Mesenchymal stem cell (in vitro differentiated cells and primary cell): Measurements from ENCODE around the gene TTC21A.

Experiments
- DNase-seq: peaks from one replicate; pipeline ENCODE4 v3.0.0-alpha.2; 2013
- H2AFZ ChIP-seq: one replicate; pipeline ENCODE4 v1.6.1; 2013; ENCODE audit warnings: low read depth, mild to moderate bottlenecking, control low read depth, inconsistent platforms, low read length, moderate library complexity
- H2AK5ac ChIP-seq: 2 replicates; pipeline ENCODE4 v1.6.1; 2013; ENCODE audit warnings: low read length, moderate library complexity, mild to moderate bottlenecking, inconsistent platforms; ENCODE audit not compliant: severe bottlenecking
- H2BK120ac ChIP-seq: one replicate; pipeline ENCODE4 v1.6.1; 2013; ENCODE audit warnings: low read depth, mild to moderate bottlenecking, inconsistent platforms, low read length, moderate library complexity
- H2BK12ac ChIP-seq, 2 experiments: one replicate each; pipeline ENCODE4 v1.6.1; 2013; ENCODE audit warnings: inconsistent platforms in 2 of 2, low read length in 2 of 2, mild to moderate bottlenecking in 2 of 2, moderate library complexity in 2 of 2, control low read depth in 1 of 2
- H2BK15ac ChIP-seq: one replicate; pipeline ENCODE4 v1.6.1; 2013; ENCODE audit warnings: mild to moderate bottlenecking, low read depth, inconsistent platforms; ENCODE audit not compliant: poor library complexity, severe bottlenecking
- H2BK5ac ChIP-seq: 2 replicates; pipeline ENCODE4 v1.6.1; 2013; ENCODE audit warnings: low read depth, mild to moderate bottlenecking, low read length, control low read depth, inconsistent platforms; ENCODE audit not compliant: poor library complexity, severe bottlenecking
- H3K14ac ChIP-seq, 2 experiments: one replicate each; pipeline ENCODE4 v1.6.1; 2013; ENCODE audit warnings: inconsistent platforms in 2 of 2, low read length in 2 of 2, control low read depth in 1 of 2, mild to moderate bottlenecking in 1 of 2, moderate library complexity in 1 of 2
- H3K18ac ChIP-seq, 2 experiments: one replicate each; pipeline ENCODE4 v1.6.1; 2013; ENCODE audit warnings: inconsistent platforms in 2 of 2, low read length in 2 of 2, control low read depth in 1 of 2, low read depth in 1 of 2, mild to moderate bottlenecking in 1 of 2
- H3K23ac ChIP-seq, 2 experiments: one replicate each; pipeline ENCODE4 v1.6.1; 2013; ENCODE audit warnings: inconsistent platforms in 2 of 2, low read length in 2 of 2, mild to moderate bottlenecking in 2 of 2, moderate library complexity in 2 of 2, control low read depth in 1 of 2
- H3K27ac ChIP-seq: 2 replicates; pipeline ENCODE4 v1.5.1; 2013; ENCODE audit warnings: mild to moderate bottlenecking, moderate library complexity, low read length, control low read depth, inconsistent platforms; ENCODE audit not compliant: poor library complexity, severe bottlenecking
- H3K27me3 ChIP-seq, 2 experiments: 2 replicates each; pipeline versions ENCODE4 v1.6.1 to v1.7.0; 2013; ENCODE audit warnings: low read length in 2 of 2, mild to moderate bottlenecking in 2 of 2, moderate library complexity in 2 of 2, control low read depth in 1 of 2, inconsistent platforms in 1 of 2; ENCODE audit not compliant: control insufficient read depth in 1 of 2, insufficient read depth in 1 of 2
- H3K36me3 ChIP-seq, 2 experiments: 2 replicates each; pipeline versions ENCODE4 v1.6.1 to v1.7.0; 2013; ENCODE audit warnings: low read length in 2 of 2, control low read depth in 1 of 2, inconsistent platforms in 1 of 2, low read depth in 1 of 2, mild to moderate bottlenecking in 1 of 2; ENCODE audit not compliant: insufficient read depth in 2 of 2, control insufficient read depth in 1 of 2
- H3K4ac ChIP-seq, 2 experiments: one replicate each; pipeline ENCODE4 v1.6.1; 2013; ENCODE audit warnings: inconsistent platforms in 2 of 2, low read length in 2 of 2, mild to moderate bottlenecking in 2 of 2, moderate library complexity in 2 of 2, control low read depth in 1 of 2, low read depth in 1 of 2
- H3K4me1 ChIP-seq: 2 replicates; pipeline ENCODE4 v1.6.1; 2013; ENCODE audit warnings: low read depth, low read length, control low read depth; ENCODE audit not compliant: control insufficient read depth, insufficient read depth
- H3K4me2 ChIP-seq: 2 replicates; pipeline ENCODE4 v1.6.1; 2013; ENCODE audit warnings: low read length, mild to moderate bottlenecking, inconsistent platforms; ENCODE audit not compliant: poor library complexity, severe bottlenecking
- H3K4me3 ChIP-seq, 2 experiments: 2 replicates each; pipeline versions ENCODE4 v1.5.1 to v1.7.0; 2013; ENCODE audit warnings: low read length in 2 of 2, mild to moderate bottlenecking in 2 of 2, control low read depth in 1 of 2, low read depth in 1 of 2; ENCODE audit not compliant: insufficient read depth in 1 of 2
- H3K79me1 ChIP-seq: replicated peaks from 2 replicates; pipeline ENCODE4 v1.6.1; 2013; ENCODE audit warnings: mild to moderate bottlenecking, control low read depth, low read length, inconsistent platforms; ENCODE audit not compliant: poor library complexity, severe bottlenecking
- H3K9ac ChIP-seq: 2 replicates; pipeline ENCODE4 v1.7.0; 2013; ENCODE audit warnings: mild to moderate bottlenecking, low read length, moderate library complexity
- H3K9me3 ChIP-seq: 2 replicates; pipeline ENCODE4 v1.7.0; 2013; ENCODE audit warnings: mild to moderate bottlenecking, low read length; ENCODE audit not compliant: control insufficient read depth
- H4K8ac ChIP-seq: one replicate; pipeline ENCODE4 v1.6.1; 2013; ENCODE audit warnings: inconsistent platforms, mild to moderate bottlenecking, low read length, moderate library complexity
- H4K91ac ChIP-seq: one replicate; pipeline ENCODE4 v1.6.1; 2013; ENCODE audit warnings: mild to moderate bottlenecking, low read length, inconsistent platforms
- WGBS: methylation state at CpG from one replicate; pipeline ENCODE4 v1.1.7; 2013; ENCODE audit warnings: mixed read lengths; 5-methylcytosine and 5-hydroxymethylcytosine counted together

The TTC21A gene

DNA sequence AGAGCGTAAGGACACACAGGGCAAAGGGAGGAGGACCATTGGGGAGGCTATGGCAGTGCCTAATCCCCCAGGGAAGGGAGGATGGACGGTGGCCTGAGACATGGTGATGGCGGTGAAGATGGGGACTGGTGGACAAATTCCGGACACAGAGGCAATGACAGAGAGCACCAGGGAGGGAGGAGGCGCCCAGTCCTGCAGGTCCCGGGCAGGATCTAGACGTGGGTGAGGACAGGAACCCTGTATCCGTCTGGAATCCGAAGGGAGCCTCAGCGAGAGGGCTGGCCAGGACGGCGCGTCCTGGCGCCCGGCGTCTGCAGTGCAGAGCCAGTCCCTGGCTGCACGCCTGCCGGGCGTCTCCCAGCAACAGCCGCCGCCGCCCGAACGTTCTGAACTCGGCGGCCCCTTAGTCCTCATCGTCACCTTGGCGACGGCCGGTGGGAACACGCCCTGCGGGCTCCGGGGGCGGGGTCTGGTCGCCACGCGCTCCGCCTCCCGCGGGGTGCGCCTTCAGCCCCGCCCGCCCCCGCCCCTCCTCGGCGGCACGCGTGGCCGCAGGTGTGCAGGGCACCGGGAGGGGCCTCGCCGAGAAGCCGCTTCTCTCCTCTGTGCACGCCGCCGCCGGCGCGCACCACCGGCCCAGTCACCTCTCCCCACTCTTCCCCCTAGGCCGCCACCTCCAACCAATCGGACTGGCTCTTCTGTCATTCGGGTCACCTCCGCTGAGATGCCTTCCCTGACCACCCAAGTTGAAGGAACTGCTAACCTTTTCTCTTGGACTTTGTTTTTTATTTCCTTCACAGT, 73.3 kb downstream of the TTC21A start:
- Histone ChIP-seq H3K9ac (peak overlapping the region; percentile 77), H2AFZ (no peak overlapping the region), H2BK120ac (no peak overlapping the region), H3K36me3 (no peaks in the 10 kb centered on the region), H3K23ac (no peak overlapping the region), H3K27ac (no peak overlapping the region), H3K9me3 (no peaks in the 10 kb centered on the region), H3K4me3 (peak overlapping the region; percentile 50 to 74), H3K4ac (peak overlapping the region in 1 of 2 experiments; percentile 44), H3K4me2 (peak overlapping the region; percentile 88), H3K4me1 (peaks cover 14% of the 10 kb centered on the region), H2BK15ac (peak overlapping the region; percentile 80), H3K14ac (no peak overlapping the region), H3K27me3 (no peaks in the 10 kb centered on the region), H4K91ac (peak overlapping the region; percentile 91), H2BK12ac (peak overlapping the region; percentile 80 to 85), H2AK5ac (no peak overlapping the region), H3K79me1 (no peaks in the 10 kb centered on the region), H3K18ac (peak overlapping the region; percentile 26 to 61), H4K8ac (peak overlapping the region; percentile 82), H2BK5ac (no peak overlapping the region)
- 3% methylated on average over 60 of the region's 64 CpGs for WGBS
- peak; percentile 92 for DNase-seq

DNA sequence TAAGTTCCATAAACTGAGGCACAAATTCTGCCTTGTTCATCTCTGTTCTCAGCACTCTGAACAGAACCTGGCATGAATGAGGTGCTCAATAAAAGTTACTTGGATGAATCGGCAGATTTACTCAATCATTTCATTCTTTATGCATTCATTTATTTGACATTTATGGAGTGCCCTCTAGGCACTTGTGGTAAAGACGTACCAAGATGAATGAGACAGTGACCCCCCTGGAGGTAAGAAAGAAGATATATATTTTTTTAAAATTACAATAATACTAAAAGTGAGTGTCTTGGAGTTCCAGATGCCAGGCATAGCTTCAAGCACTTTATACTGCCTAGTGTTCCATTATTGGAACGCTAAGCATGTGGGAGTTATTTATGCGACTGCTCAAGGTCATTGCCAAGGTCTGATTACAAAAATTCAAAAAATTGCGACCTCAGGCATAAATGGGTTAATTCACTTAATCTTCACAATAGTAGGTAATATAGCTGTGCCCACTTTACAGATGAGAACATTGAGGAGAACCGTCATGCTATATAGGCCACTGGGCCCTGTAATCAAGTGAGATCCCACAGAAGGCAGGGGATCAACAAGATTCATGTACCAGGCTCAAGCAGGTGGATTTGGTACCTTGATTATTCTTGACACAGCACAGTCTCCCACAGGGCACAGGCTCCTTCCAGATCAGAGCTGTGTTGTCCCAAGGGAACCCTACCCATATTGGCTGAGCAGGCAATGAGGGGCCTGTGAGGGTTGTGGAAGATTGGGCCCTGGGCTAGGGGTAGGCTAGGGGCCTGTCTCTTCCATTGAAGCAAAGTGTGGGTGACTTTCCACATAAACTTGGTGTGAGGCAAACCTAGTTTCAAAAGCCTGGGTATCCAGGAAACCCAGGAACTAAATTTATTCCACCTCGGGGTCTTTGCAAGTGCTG, 74.2 kb downstream of the TTC21A start:
- 89% methylated on average over 5 of the region's 7 CpGs for WGBS
- Histone ChIP-seq H2AK5ac (no peak overlapping the region), H2AFZ (no peak overlapping the region), H2BK15ac (no peak overlapping the region), H3K9ac (peak overlapping the region; percentile 40), H3K36me3 (no peaks in the 10 kb centered on the region), H3K4me1 (peaks cover 14% of the 10 kb centered on the region), H2BK12ac (no peak overlapping the region), H3K27me3 (no peaks in the 10 kb centered on the region), H3K79me1 (no peaks in the 10 kb centered on the region), H2BK120ac (no peak overlapping the region), H3K23ac (no peak overlapping the region), H3K9me3 (no peaks in the 10 kb centered on the region), H3K4me2 (no peak overlapping the region), H3K14ac (no peak overlapping the region), H3K4ac (no peak overlapping the region), H3K18ac (no peak overlapping the region), H3K27ac (no peak overlapping the region), H3K4me3 (no peak overlapping the region), H4K8ac (no peak overlapping the region), H4K91ac (no peak overlapping the region), H2BK5ac (no peak overlapping the region)
- DNase-seq = no peak

DNA sequence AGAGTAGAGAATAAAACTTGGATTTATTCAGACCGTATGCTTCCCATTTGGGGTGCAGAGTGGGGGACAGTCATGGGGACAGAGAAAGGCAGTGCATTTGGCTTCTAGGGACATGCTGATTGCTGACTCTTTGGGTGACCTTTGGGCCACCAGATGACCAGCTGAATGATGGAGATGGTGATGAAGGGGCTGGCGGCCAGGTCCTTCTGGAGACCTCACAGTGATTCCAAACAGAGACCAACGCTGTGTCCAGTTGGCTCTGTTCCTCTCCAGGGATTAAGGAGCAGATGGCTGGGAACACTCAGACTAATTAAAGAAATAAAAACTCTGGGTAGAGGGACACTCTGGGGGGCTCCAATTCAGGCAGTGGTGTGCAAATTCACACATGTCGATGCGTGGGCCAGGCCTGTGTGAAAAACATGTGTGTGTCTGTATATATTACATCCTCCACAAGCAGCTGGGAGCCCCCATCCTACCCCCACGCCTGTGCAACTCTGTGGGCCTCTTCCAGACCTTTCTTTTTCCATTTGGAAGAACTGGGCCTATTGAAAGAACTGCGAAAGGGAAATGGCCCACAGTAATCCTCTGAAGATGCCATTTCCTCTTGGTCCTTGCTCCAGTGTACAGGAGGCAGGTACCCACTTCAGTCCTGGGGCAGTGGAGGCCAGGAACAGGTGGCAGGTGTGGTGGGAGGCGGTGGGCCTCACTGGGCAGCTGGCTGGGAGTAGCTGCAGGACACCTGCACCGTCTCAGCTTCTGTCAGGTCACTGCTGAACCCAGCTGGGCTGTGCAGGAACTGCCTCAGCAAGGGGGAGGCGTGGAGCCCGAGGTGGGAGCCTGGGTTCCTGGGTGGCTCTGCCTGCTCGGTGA, 76.0 kb downstream of the TTC21A start:
- Histone ChIP-seq H3K9ac (no peak overlapping the region), H2AK5ac (no peak overlapping the region), H3K79me1 (no peaks in the 10 kb centered on the region), H3K18ac (no peak overlapping the region), H3K36me3 (no peaks in the 10 kb centered on the region), H4K8ac (peak overlapping the region; percentile 4), H3K27me3 (no peaks in the 10 kb centered on the region), H3K4ac (no peak overlapping the region), H3K9me3 (no peaks in the 10 kb centered on the region), H2AFZ (no peak overlapping the region), H2BK12ac (peak overlapping the region; percentile 1 to 2), H4K91ac (peak overlapping the region; percentile 43), H3K4me3 (no peak overlapping the region), H3K4me2 (no peak overlapping the region), H2BK120ac (no peak overlapping the region), H3K23ac (no peak overlapping the region), H2BK5ac (no peak overlapping the region), H3K27ac (no peak overlapping the region), H2BK15ac (no peak overlapping the region), H3K4me1 (peaks cover 12% of the 10 kb centered on the region), H3K14ac (no peak overlapping the region)
- whole genome bisulfite sequencing = 87% methylated on average over 9 of the region's 12 CpGs
- no peak for DNase-seq
